GM10266 (cell line): ENCODE data around the gene RIN1.

Source experiments
- DNase-seq: peaks from one replicate; pipeline ENCODE4 v3.0.0; 2012; ENCODE audit errors: extremely low spot score
- TF ChIP-seq, protein P1 (sequence below): IDR thresholded peaks from 2 replicates; pipeline ENCODE4 v1.5.1; 2012; ENCODE audit warnings: mild to moderate bottlenecking, low read depth; ENCODE audit not compliant: control insufficient read depth, insufficient read depth; ENCODE audit errors: missing control alignments

RIN1 gene

GRCh38 chr11:66293777-66294625, 42.2 kb downstream of the RIN1 start:
- TF ChIP-seq, protein P1, sequence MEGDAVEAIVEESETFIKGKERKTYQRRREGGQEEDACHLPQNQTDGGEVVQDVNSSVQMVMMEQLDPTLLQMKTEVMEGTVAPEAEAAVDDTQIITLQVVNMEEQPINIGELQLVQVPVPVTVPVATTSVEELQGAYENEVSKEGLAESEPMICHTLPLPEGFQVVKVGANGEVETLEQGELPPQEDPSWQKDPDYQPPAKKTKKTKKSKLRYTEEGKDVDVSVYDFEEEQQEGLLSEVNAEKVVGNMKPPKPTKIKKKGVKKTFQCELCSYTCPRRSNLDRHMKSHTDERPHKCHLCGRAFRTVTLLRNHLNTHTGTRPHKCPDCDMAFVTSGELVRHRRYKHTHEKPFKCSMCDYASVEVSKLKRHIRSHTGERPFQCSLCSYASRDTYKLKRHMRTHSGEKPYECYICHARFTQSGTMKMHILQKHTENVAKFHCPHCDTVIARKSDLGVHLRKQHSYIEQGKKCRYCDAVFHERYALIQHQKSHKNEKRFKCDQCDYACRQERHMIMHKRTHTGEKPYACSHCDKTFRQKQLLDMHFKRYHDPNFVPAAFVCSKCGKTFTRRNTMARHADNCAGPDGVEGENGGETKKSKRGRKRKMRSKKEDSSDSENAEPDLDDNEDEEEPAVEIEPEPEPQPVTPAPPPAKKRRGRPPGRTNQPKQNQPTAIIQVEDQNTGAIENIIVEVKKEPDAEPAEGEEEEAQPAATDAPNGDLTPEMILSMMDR: no peak
- no peak for DNase-seq

GRCh38 chr11:66293352-66293751, 42.9 kb downstream of the RIN1 start:
- no peak for DNase-seq
- TF ChIP-seq, protein P1: no peak

DNA sequence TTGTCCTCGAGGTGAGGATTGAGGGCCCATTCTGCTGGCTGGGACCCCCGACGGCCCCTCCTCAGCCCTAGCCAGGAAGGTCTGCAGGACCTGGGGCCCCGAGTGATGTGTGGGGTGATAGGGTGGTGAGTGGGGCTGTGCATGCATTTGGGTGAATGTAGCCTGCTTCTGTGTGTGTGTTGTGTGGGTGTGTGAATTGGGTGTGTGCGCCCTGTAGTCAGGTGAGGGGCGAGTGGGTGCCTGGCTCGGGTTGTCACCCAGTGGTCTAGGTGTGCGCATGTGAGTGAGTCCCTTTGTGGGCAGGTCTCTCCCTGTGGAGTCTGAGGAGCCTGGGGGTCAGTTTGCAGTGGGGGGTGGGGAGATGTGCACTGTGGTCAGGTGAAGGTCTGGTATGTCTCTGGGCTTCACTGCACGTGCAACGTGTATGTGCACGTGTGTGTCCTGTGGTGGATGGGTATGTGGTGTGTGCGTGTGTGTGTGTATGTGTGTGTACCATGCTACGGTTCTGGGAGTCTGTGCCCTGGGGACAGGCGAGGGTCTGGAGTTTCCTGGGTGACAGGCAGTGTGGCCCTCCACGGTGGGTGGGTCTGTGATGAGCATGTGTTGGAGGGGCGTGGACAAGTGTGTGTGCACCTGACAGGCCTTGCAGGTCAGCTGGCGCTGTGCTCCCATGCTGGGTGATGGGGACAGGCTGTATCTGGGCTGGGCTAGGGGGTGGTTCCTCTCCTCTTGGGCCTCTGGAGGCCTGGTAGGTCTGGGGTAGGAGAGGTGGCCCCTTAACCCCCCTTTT, 43.5 kb downstream of the RIN1 start:
- TF ChIP-seq, protein P1: no peak

DNA sequence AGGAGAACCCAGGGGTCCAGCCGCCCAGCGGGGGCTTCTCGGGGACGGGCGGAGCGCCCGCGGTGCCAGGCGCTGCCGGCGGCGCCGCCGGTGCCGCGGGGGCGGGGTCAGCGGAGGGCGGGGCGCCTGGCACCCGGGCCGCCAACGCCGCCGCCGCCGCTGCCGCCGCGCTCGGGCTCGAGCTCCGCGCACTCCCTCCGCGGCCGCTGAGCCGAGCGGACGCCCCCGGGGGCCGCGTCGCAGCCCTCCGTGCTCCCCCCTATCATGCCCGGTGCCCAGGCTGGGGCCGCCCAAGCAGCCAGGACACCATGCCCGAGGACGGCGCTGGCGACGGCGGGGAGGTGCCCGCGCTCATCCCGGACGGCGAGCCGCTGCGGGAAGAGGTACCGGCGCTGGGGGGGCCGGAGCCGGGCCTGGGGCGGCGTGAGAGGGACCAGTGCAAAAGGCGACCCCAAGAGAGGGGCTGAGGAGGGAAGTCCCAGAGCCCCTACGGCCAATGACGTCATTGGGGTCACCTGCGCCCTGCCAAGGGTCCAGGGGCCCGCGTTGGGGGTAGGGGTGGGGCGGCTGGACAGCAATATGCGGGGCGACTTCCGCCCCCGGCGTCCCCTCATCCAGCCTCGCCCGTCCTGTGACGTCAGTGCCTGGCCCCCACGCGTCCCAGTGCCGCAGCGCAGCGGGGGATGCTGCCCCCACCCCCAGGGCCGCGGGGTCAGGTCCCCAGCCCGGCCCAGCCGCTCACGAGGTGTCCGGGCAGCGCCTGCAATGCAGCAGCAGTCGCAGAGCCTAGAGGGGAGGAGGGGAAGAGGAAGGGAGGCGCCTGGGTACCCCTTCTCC, 44.3 kb downstream of the RIN1 start, which contains the start of gene TMEM151A:
TSS of gene TMEM151A (plus strand) at position 189 of the 837 bp plus-strand sequence. CDS start at position 309, 120 bp downstream.
- TF ChIP-seq, protein P1: no peak
- DNase-seq: no peak

More for the DNA sequence above, 43.5 kb downstream of the RIN1 start:
- DNase-seq: no peak

DNA sequence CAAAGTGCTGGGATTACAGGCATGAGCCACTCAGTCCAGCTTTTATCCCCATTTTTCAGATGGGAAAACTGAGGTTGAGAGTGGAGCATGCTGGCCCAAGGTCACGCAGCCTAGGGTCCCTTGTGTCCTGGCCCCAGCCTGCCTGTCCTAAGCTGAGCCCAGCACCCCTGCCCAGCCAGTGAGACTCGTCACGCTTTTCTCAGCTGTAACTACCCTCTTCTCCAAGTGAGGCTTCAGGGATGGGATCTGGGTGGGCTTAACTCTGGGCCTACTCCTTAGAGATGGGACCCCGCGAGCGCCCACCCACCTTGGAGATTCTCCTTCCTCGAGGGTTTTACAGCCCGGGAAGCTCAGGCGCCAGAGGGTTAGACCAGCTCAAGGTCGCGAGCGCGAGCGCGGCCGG, 44.9 kb downstream of the RIN1 start:
- TF ChIP-seq, protein P1: no peak

DNA sequence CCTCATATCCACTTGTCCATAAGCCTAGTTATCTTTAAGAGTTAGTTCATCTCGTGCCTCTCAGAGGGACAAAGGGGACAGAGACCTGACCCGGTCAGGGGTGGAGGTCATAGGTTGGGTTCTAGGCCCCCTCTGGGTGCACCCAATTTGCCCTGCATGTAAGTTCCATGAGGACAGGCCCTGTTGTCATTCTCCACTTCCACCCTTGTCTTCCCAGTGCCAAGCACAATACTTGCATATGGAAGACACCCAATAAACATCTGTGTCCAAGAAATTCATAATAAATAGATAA, 46.0 kb downstream of the RIN1 start:
- DNase-seq: no peak
- TF ChIP-seq, protein P1: no peak

More for the DNA sequence above, 44.9 kb downstream of the RIN1 start:
- DNase-seq: no peak
